GM18526 (cell line): ENCODE data around the gene CSNK1G1.

Experiments
- POLR2A ChIP-seq: IDR thresholded peaks from 3 replicates; pipeline ENCODE4 v1.6.1; 2011; ENCODE audit not compliant: insufficient read length; ENCODE audit errors: extremely low read depth

The CSNK1G1 gene

DNA sequence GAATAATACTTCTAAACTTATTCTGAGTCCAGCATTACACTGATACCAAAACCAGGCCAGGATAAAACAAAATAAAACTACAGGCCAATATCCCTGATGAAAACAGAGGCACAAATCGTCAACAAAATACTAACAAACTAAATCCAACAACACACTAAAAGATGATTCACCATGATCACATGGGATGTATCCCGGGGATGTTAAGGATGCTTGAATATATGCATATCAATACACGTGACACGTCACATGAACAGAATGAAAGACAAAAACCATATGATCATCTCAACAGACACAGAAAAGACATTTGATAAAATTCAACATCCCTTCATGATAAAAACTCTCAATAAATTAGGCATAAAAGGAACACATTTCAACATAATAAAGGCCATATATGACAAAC lies 91.5 kb downstream of the CSNK1G1 start:
- TF ChIP-seq POLR2A = no peak

DNA sequence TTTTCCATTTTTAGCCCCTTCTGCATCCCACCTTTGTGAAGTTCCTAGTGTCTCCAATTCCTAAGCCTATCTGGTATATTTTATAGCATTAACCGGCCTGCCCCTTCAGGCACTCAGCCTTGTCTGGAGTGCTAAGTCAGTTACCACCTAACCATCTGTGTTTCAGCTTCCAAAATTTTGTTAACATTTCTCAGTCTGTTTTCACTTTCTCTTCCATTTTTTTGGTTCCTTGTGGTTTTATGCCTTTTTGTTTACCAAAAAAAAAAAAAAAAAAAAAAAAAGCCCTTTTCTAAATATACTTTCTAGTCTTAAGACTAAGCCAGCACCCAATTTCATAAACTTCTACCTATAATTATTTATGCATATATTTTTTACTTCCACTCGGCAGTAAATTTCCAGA lies 92.4 kb downstream of the CSNK1G1 start:
- TF ChIP-seq POLR2A = no peak

GRCh38 chr15:64256051-64256450 lies 99.9 kb downstream of the CSNK1G1 start:
- TF ChIP-seq POLR2A = no peak

GRCh38 chr15:64251658-64252057 lies 104.3 kb downstream of the CSNK1G1 start:
- TF ChIP-seq POLR2A = no peak

DNA sequence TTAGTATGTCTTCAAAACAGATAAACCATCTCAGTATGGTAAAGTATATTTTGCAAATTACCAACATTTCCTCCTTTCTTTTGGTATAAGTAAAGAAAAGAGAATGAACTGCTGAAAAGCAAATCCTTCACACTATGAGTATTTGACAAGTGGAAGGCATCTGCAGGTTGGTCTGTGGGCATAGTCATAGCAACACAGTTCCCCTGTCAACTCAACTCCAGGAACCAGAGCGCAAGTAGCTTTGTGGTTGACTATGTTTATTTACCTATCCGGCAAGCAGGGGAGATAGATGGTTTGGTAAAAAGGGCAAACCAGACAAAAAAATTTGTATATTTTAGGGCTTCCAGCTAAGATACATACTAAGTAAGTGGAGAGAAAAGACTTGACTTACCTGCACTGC lies 104.9 kb downstream of the CSNK1G1 start:
- TF ChIP-seq POLR2A = no peak

- no peak for TF ChIP-seq POLR2A
Observed at GRCh38 chr15:64249883-64250575, 105.9 kb downstream of the CSNK1G1 start.

DNA sequence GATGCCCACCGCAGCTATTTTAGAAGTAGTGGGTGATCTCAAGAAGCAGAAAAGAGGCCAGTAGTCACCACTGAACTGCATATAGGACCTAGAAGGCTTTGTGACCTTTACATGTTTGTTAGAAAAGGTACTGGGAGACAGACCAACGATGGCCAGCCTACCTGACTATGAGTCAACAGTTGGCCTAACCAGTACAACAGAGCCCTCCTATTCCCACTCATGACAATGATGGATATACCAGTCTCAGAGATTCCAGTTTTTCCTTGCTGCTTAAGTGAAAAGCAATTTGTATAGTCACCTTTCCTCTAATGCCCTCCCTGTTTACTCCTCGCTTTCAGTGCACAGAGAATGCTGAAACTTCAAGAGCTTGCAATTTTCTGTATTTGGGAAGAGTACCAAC lies 106.6 kb downstream of the CSNK1G1 start:
- no peak for TF ChIP-seq POLR2A

DNA sequence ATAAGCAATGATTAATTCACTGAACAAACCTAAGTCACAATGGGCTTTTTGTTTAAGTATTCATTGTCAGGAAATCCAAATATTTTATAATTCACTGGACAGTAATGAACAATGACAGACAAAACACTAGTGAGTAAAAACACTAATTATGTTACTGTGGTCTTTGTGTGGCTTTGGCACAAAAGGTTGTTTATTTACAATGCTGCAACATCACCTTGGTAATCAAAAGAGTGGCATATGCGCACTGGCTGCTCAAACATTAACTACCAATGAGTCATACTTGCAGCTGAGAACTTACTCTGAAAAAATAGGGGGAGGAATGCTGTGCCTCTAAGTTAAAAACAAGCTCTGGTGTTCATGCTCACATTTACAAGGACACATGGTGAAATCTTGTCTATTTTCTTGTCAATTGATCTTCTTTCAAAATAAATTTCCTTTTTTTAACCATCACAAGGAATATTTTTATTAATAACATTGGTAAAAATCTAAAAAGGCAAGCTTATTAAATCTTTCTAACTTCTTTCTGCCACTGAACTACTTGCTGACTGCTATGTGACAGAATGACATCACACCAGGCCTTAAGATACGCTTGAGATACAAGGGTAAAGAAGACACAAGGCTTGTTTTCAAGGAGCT lies 107.9 kb downstream of the CSNK1G1 start:
- TF ChIP-seq POLR2A = no peak

DNA sequence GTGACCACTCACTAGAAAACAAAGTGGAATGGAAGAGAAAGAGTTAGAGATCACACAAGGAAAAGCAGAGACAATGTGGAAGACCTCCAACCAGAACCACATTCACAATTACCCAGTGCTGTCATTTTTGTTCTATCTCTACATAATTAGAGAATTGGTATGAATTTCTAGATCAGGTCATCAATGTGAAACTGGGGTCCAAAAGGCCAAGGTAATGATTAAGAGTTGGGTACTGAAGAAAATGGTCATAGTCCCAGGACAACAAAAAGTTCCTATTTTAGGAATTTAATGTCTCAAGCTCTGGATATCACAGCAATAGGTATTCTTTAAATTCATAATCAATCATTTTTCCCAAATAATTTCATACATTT lies 108.5 kb downstream of the CSNK1G1 start:
- no peak for TF ChIP-seq POLR2A

- TF ChIP-seq POLR2A = no peak
Observed at GRCh38 chr15:64246364-64247189, 109.4 kb downstream of the CSNK1G1 start.

GRCh38 chr15:64245405-64245804 lies 110.6 kb downstream of the CSNK1G1 start:
- TF ChIP-seq POLR2A = no peak

GRCh38 chr15:64237677-64238076 lies 118.3 kb downstream of the CSNK1G1 start:
- TF ChIP-seq POLR2A = no peak

DNA sequence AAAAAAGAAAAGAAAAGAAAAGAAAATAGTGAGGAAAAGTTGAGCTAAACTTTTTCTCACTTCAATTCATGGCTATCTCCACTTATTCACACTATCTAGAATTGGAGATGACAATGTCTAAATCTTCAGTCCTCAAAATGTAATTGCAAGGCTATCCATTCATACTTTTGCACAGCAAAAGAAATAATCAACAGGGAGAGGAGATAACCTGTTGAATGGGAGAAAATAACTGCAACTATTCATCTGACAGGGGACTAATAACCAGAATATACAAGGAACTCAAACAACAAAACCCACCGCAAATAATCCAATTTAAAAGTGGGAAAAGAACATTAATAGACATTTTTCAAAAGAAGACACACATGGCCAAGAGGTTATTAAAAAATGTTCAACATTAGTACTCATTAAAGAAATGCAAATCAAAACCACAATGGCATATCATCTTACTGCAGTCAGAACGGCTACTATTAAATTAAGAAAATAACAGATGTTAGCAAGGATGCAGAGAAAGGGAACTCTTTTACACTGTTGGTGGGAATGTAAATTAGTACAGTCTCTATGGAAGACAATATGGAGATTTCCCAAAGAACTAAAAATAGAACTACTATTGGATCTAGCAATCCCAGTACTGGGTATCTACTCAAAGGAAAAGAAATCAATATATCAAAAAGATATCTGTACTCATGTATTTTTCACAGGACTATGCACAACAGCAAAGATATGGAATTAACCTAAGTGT lies 119.6 kb downstream of the CSNK1G1 start:
- TF ChIP-seq POLR2A = no peak

GRCh38 chr15:64235552-64235951 lies 120.4 kb downstream of the CSNK1G1 start:
- TF ChIP-seq POLR2A = no peak

DNA sequence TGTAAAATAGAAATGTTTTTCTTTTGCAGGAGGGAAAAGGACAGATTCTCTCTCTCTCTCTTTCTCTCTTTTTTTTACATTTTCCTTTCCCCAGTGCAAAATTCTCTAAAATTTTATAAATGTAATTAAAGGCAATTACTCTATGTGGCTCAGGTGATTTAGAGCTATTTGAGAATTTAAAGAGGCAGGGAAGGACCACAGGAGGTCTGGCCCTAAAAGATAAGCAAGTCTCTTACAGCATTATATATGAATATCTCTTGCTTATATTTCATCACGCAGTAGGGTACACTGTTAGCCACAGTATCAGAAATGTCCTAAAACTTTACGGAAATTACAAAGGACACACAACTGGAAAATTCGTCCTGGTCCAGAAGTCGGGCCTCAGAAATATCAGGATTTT lies 122.7 kb downstream of the CSNK1G1 start:
- TF ChIP-seq POLR2A = no peak
